ENCODE data around the gene PLPPR1. TPM values are rescaled to one million over a fixed set of nuclear protein-coding genes. Genes with fewer than 3 reads are reported as not detected.
A peak's percentile ranks its signal among the peaks of the same experiment; 100 is the strongest.

PLPPR1 gene
- total and polyA plus RNA-seq, 2 experiments from 2014 or later, result 1.3 to 3.7 TPM

DNA sequence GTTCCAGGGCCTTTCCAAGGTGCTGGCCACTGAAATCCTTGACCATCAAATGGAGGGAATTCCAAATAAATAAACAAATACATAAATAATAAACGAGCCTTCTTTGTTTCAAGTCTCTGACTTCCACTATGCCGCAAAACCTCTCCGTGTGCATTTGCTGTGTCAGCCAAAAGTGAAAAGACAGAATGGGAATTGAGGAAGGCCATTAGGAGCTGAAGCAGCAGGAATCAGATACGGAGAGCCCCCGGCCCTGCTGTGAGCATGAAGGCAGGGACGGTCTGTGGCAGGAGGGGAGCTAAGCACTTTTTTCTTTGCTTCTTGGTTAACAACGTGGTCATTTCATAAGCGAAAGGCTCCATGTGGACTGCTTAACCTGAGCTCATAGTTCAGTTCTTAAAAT lies 26.1 kb downstream of the PLPPR1 start:
- H3F3A ChIP-seq (replicated peaks; ENCODE audit: low read depth), result no peaks in the 10 kb centered on the region
- H3K27ac ChIP-seq (ENCODE audit: low read depth), result no peak overlapping the region
- H3K4me3 ChIP-seq, result no peak overlapping the region
- peaks cover 10% of the 10 kb centered on the region for H3K4me1 Mint-ChIP-seq
- TF ChIP-seq POLR2AphosphoS5 (IDR thresholded peaks at IDR 0.05; ENCODE audit: low read depth) (no peak), EZH2phosphoT487 (IDR thresholded peaks at IDR 0.05; ENCODE audit: unreplicated experiment) (no peak), ZNF331 (CRISPR knock-in tag; IDR thresholded peaks at IDR 0.05; ENCODE audit: low read depth) (no peak), EZH2 (IDR thresholded peaks at IDR 0.05; ENCODE audit: low read depth, unreplicated experiment) (no peak), CREB1 (CRISPR knock-in tag; IDR thresholded peaks at IDR 0.05; ENCODE audit: low read depth) (no peak)
- peak overlapping the region; percentile 21; the same call in 1 of the 2 replicates for H3K27ac Mint-ChIP-seq
- H3K4me2 ChIP-seq, result no peak overlapping the region
- H3K9me3 Mint-ChIP-seq, result no peaks in the 10 kb centered on the region
- no peaks in the 10 kb centered on the region for H4K20me1 ChIP-seq (replicated peaks; ENCODE audit: insufficient read depth)
- DNase-seq (ENCODE audit: low spot score) (peak; percentile 14), ATAC-seq (peak; percentile 82)
- no peaks in the 10 kb centered on the region for H3K4me1 ChIP-seq (ENCODE audit: insufficient read depth)
- no peak overlapping the region for H3K4me3 Mint-ChIP-seq
- no peaks in the 10 kb centered on the region for H3K36me3 Mint-ChIP-seq (ENCODE audit: low read depth)
- H3K27me3 ChIP-seq (ENCODE audit: insufficient read depth), result no peaks in the 10 kb centered on the region
- H3K79me2 ChIP-seq (replicated peaks; ENCODE audit: insufficient read depth), result no peaks in the 10 kb centered on the region
- H3K36me3 ChIP-seq (ENCODE audit: insufficient read depth), result no peaks in the 10 kb centered on the region
- peaks cover 12% of the 10 kb centered on the region; the same call in 1 of the 2 replicates for H3K9me2 ChIP-seq (ENCODE audit: insufficient read depth)
- peak overlapping the region; percentile 9; the same call in 1 of the 2 replicates for H2AFZ ChIP-seq
- H3K27me3 Mint-ChIP-seq (ENCODE audit: insufficient read depth, low read depth, poor library complexity), result no peaks in the 10 kb centered on the region

DNA sequence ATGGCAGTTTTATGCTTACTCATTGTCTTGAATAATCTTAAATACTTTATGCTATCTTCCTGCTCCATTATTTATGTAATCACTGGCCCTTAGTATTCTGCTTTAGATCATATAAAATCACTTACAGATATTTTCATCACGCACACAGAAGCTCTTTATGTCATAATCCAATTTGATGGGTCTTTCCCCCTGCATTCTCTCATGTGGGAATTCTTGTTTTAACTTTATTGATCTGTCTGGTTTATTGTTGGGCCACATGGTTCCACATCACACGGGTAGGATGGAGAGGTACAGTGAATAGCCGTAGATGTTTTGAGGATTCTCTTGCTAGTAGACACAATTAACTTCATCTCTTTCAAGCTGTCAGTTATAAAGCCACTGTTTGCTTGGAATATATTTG lies 27.0 kb downstream of the PLPPR1 start:
- Mint-ChIP-seq H3K27me3 (ENCODE audit: insufficient read depth, low read depth, poor library complexity) (no peaks in the 10 kb centered on the region), H3K36me3 (ENCODE audit: low read depth) (no peaks in the 10 kb centered on the region), H3K4me1 (peaks cover 10% of the 10 kb centered on the region), H3K27ac (no peak overlapping the region), H3K4me3 (no peak overlapping the region), H3K9me3 (no peaks in the 10 kb centered on the region)
- H3K4me1 ChIP-seq (ENCODE audit: insufficient read depth), result no peaks in the 10 kb centered on the region
- H3F3A ChIP-seq (replicated peaks; ENCODE audit: low read depth), result no peaks in the 10 kb centered on the region
- DNase-seq (ENCODE audit: low spot score) (no peak), ATAC-seq (no peak)
- peaks cover 12% of the 10 kb centered on the region; the same call in 1 of the 2 replicates for H3K9me2 ChIP-seq (ENCODE audit: insufficient read depth)
- no peak overlapping the region for H3K4me3 ChIP-seq
- H3K4me2 ChIP-seq, result no peak overlapping the region
- no peaks in the 10 kb centered on the region for H3K27me3 ChIP-seq (ENCODE audit: insufficient read depth)
- H3K36me3 ChIP-seq (ENCODE audit: insufficient read depth), result no peaks in the 10 kb centered on the region
- TF ChIP-seq EZH2 (IDR thresholded peaks at IDR 0.05; ENCODE audit: low read depth, unreplicated experiment) (no peak), NANOG (IDR thresholded peaks at IDR 0.05; ENCODE audit: borderline replicate concordance) (no peak), CREB1 (CRISPR knock-in tag; IDR thresholded peaks at IDR 0.05; ENCODE audit: low read depth) (no peak), JUNB (IDR thresholded peaks at IDR 0.05; ENCODE audit: unreplicated experiment) (no peak), ZNF331 (CRISPR knock-in tag; IDR thresholded peaks at IDR 0.05; ENCODE audit: low read depth) (no peak), STAT1 (IDR thresholded peaks at IDR 0.05; ENCODE audit: unreplicated experiment) (no peak)
- TF ChIP-seq, protein P1, sequence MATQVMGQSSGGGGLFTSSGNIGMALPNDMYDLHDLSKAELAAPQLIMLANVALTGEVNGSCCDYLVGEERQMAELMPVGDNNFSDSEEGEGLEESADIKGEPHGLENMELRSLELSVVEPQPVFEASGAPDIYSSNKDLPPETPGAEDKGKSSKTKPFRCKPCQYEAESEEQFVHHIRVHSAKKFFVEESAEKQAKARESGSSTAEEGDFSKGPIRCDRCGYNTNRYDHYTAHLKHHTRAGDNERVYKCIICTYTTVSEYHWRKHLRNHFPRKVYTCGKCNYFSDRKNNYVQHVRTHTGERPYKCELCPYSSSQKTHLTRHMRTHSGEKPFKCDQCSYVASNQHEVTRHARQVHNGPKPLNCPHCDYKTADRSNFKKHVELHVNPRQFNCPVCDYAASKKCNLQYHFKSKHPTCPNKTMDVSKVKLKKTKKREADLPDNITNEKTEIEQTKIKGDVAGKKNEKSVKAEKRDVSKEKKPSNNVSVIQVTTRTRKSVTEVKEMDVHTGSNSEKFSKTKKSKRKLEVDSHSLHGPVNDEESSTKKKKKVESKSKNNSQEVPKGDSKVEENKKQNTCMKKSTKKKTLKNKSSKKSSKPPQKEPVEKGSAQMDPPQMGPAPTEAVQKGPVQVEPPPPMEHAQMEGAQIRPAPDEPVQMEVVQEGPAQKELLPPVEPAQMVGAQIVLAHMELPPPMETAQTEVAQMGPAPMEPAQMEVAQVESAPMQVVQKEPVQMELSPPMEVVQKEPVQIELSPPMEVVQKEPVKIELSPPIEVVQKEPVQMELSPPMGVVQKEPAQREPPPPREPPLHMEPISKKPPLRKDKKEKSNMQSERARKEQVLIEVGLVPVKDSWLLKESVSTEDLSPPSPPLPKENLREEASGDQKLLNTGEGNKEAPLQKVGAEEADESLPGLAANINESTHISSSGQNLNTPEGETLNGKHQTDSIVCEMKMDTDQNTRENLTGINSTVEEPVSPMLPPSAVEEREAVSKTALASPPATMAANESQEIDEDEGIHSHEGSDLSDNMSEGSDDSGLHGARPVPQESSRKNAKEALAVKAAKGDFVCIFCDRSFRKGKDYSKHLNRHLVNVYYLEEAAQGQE (IDR thresholded peaks at IDR 0.05; ENCODE audit: unreplicated experiment), result no peak
- TF ChIP-seq, protein P2, sequence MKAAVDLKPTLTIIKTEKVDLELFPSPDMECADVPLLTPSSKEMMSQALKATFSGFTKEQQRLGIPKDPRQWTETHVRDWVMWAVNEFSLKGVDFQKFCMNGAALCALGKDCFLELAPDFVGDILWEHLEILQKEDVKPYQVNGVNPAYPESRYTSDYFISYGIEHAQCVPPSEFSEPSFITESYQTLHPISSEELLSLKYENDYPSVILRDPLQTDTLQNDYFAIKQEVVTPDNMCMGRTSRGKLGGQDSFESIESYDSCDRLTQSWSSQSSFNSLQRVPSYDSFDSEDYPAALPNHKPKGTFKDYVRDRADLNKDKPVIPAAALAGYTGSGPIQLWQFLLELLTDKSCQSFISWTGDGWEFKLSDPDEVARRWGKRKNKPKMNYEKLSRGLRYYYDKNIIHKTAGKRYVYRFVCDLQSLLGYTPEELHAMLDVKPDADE (IDR thresholded peaks at IDR 0.05), result no peak
- TF ChIP-seq, protein P3, sequence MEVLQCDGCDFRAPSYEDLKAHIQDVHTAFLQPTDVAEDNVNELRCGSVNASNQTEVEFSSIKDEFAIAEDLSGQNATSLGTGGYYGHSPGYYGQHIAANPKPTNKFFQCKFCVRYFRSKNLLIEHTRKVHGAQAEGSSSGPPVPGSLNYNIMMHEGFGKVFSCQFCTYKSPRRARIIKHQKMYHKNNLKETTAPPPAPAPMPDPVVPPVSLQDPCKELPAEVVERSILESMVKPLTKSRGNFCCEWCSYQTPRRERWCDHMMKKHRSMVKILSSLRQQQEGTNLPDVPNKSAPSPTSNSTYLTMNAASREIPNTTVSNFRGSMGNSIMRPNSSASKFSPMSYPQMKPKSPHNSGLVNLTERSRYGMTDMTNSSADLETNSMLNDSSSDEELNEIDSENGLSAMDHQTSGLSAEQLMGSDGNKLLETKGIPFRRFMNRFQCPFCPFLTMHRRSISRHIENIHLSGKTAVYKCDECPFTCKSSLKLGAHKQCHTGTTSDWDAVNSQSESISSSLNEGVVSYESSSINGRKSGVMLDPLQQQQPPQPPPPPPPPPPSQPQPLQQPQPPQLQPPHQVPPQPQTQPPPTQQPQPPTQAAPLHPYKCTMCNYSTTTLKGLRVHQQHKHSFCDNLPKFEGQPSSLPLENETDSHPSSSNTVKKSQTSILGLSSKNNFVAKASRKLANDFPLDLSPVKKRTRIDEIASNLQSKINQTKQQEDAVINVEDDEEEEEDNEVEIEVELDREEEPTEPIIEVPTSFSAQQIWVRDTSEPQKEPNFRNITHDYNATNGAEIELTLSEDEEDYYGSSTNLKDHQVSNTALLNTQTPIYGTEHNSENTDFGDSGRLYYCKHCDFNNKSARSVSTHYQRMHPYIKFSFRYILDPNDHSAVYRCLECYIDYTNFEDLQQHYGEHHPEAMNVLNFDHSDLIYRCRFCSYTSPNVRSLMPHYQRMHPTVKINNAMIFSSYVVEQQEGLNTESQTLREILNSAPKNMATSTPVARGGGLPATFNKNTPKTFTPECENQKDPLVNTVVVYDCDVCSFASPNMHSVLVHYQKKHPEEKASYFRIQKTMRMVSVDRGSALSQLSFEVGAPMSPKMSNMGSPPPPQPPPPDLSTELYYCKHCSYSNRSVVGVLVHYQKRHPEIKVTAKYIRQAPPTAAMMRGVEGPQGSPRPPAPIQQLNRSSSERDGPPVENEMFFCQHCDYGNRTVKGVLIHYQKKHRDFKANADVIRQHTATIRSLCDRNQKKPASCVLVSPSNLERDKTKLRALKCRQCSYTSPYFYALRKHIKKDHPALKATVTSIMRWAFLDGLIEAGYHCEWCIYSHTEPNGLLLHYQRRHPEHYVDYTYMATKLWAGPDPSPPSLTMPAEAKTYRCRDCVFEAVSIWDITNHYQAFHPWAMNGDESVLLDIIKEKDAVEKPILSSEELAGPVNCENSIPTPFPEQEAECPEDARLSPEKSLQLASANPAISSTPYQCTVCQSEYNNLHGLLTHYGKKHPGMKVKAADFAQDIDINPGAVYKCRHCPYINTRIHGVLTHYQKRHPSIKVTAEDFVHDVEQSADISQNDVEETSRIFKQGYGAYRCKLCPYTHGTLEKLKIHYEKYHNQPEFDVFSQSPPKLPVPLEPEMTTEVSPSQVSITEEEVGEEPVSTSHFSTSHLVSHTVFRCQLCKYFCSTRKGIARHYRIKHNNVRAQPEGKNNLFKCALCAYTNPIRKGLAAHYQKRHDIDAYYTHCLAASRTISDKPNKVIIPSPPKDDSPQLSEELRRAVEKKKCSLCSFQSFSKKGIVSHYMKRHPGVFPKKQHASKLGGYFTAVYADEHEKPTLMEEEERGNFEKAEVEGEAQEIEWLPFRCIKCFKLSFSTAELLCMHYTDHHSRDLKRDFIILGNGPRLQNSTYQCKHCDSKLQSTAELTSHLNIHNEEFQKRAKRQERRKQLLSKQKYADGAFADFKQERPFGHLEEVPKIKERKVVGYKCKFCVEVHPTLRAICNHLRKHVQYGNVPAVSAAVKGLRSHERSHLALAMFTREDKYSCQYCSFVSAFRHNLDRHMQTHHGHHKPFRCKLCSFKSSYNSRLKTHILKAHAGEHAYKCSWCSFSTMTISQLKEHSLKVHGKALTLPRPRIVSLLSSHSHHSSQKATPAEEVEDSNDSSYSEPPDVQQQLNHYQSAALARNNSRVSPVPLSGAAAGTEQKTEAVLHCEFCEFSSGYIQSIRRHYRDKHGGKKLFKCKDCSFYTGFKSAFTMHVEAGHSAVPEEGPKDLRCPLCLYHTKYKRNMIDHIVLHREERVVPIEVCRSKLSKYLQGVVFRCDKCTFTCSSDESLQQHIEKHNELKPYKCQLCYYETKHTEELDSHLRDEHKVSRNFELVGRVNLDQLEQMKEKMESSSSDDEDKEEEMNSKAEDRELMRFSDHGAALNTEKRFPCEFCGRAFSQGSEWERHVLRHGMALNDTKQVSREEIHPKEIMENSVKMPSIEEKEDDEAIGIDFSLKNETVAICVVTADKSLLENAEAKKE (CRISPR knock-in tag; IDR thresholded peaks at IDR 0.05), result no peak
- H3K27ac ChIP-seq (ENCODE audit: low read depth), result no peak overlapping the region
- no peaks in the 10 kb centered on the region for H4K20me1 ChIP-seq (replicated peaks; ENCODE audit: insufficient read depth)
- H2AFZ ChIP-seq, result no peak overlapping the region
- no peaks in the 10 kb centered on the region for H3K79me2 ChIP-seq (replicated peaks; ENCODE audit: insufficient read depth)

Measured in GM23338 (cell line).